DMS53 treated with DMSO at 0.1 percent for 48 hours (cell line): Measurements from ENCODE around the gene ASB7.
"Not testable (repeated sequence)": the region's sequence is repeated elsewhere in the genome, so short reads cannot be mapped to it uniquely, and the experiment has no call there.

Source experiments
- DNase-seq: peaks from one replicate; lab custom pipeline; 2025; ENCODE audit not compliant: unreplicated experiment; lab: John Stamatoyannopoulos, UW

The ASB7 gene

DNA sequence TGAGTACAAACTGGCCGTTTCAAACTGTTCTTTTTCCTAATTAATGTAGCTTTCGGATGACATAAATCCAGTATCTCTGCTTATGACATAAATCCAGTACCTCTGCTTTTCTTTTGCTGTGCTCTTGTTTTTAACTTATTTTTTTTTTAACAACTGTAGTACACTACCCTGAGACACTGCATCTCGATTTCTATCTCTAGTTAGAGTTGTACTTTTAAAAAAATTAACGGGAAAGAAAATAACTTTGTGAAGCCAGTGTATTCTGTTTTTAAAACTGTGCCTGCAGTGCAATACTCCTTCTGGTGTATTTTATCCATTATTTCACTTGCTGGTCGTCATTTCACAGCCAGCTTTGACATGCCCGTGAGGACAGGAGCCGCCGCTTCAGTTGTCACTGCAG is 46.6 kb downstream of the ASB7 start:
- no peak for DNase-seq

- DNase-seq, result no peak
Measured at GRCh38 chr15:100650685-100651084, 48.3 kb downstream of the ASB7 start.

DNA sequence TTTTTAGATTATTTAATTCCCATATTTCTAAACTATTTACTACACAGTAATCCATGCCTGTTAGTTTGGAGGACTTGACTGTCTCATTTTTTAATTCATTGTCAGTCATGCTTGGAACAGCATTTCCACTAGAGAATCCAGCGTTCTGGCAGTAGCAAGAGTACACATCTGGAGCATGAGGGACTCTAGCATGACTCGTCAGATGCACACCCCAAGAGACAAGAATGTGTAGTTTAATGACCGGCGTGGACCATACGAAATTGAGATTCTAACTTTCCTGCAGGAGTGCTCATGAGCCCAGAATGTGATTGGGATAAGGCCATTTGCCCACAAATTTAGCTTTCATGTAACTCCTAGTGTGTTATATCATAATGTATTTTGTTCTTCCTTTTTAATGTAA is 48.9 kb downstream of the ASB7 start:
- no peak for DNase-seq

GRCh38 chr15:100652116-100652515 is 49.7 kb downstream of the ASB7 start:
- no peak for DNase-seq

- DNase-seq, result no peak
Measured at GRCh38 chr15:100653608-100654007, 51.2 kb downstream of the ASB7 start.

DNA sequence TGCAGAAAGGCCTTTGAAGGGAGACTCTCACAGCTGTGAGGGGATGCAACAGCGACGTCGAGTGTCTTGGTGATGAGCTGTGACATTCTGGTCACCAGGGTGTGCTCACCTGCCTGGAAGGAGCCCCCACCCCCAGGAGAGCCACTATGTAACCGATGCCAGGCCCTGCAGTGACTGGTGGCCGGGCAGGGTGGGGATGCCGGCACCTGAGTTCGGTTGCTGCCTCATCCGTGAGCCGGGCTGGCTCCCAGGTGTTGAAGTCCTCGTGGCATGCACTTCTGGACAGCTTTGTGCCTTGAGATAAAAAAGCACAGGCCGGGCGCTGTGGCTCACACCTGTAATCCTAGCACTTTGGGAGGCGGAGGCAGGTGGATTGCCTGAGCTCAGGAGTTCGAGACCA is 56.5 kb downstream of the ASB7 start:
- DNase-seq, result no peak

DNA sequence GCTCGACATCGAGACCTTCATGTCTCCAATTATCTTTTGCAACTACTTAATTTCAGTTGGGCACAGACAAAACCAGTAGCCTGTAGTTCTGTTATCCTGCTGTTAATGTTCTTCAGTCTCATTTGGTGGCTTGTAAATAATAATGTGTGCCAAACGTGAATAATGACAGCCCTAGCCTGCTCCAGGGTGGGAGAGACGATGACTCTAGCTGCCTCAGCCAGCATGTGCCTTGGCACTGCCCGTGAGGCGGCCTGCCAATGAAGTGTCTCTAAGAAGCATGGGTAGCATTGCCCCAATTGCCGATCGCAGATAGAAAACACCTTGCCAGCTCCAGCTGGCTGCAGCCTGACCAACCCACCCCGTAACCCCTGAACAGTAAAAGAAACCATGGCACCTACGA is 58.8 kb downstream of the ASB7 start:
- DNase-seq, result no peak

DNA sequence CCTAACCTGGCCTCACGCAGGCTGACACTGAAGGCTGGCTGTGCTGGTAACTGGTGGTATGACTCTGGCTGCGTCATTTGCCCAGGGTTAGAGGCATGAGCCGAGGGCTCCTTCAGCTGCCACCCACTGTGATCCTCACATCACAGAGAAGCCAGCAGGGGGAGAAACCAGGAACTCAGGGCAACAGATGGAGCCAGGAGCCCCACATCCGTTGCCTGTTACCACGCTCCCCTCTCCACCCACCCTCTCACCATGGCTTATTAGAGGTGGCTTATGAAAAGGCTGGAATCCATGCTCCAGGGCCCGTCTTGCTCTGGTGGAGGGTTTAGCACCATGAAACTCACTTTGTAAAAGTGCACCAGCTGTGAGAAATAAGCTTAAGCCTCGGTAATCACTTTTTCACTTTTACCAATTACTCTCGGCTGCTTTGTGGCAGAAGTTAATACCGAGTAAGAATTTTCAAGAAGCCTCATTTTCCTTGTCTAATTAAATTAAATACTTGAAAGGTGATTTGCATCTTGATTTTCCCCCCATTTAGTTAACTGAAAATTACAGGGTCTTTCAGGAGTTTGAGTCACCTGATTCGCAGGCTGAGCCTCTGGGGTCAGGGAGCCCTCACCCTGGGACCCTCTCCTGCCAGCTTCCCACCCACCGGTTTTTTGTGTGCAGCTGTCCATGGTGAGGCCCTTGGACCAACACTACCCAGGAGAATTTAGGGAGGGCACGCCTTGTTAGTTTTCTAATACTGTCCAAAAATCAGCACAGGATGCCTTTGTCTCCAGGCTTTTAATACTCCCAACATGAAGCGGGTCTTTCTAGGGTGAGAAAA is 60.9 kb downstream of the ASB7 start:
- no peak for DNase-seq

DNA sequence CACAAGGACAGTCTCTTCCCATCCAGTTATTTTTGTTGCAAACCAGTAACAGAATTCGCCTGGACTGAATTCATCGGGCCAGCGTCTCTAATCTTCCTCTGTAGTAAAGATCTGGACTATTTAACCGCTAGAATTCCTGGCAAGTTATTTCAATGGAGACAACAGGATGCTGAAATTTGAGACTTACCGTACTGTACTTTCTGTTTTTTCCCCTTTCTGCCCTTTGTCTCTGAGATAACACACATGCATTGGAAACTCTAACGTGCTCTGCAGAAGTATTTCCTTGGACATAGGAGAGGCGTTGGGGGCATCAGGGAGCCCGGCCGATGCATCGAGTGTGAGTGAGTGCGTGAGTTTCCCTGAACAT is 61.5 kb downstream of the ASB7 start:
- no peak for DNase-seq

DNA sequence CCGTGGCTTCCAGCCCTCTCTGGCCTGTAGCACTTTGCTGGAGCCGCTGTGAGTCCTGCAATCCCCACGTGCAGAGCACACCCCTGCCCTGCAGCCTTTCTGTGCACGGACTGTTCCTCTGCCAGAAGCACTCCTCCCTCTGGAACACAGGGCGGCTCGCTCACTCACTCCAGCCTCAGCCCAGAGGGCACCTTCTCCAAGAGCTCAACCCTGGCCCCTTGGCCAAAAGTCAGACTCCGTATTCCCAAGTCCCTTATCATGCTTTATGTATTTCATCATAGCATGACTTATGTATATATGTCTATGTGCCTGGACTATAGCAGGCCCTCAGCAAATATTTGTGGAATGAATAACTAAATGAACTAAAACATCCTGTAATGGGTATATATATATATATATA is 63.2 kb downstream of the ASB7 start:
- no peak for DNase-seq

GRCh38 chr15:100667405-100668347 is 65.3 kb downstream of the ASB7 start:
- DNase-seq, result no peak

GRCh38 chr15:100668348-100668745 is 66.0 kb downstream of the ASB7 start:
- no peak for DNase-seq

- DNase-seq, result no peak
Measured at GRCh38 chr15:100669260-100669659, 66.9 kb downstream of the ASB7 start.

GRCh38 chr15:100670505-100671021 is 68.2 kb downstream of the ASB7 start:
- no peak for DNase-seq

- DNase-seq, result no peak
Measured at GRCh38 chr15:100671124-100671680, 68.8 kb downstream of the ASB7 start.

- peak; percentile 16 for DNase-seq
Measured at GRCh38 chr15:100671858-100672543, 69.6 kb downstream of the ASB7 start.

DNA sequence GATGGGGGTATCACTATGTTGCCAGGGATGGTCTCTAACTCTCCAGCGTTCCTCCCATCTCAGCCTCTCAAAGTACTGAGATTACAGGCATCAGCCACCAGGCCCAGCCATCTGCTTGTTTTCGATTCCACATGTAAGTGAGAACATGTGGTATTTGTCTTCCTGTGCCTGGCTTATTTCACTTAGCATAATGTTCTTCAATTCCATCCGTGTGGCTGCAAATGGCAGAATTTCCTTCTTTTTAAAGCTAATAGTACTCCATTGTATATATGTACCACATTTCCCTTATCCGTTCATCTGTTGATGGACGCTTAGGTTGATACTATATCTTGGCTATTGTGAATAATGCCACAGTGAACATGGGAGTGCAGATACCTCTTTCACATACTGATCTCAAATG is 70.6 kb downstream of the ASB7 start:
- DNase-seq, result no peak

DNA sequence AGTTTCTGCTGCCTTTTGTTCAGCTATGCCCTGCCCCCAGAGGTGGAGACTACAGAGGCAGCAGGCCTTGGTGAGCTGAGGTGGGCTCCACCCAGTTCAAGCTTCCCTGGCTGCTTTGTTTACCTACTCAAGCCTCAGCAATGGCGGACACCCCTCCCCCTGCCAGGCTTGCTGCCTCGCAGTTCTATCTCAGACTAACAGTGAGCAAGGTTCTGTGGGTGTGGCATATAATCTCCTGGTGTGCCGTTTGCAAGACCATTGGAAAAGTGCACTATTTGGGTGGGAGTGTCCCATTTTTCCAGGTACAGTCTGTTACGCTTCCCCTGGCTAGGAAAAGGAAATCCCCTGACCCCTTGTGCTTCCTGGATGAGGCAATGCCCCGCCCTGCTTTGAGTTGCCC is 76.8 kb downstream of the ASB7 start:
- DNase-seq, result not testable (repeated sequence)

- no peak for DNase-seq
Measured at GRCh38 chr15:100680726-100681125, 78.3 kb downstream of the ASB7 start.

- DNase-seq, result no peak
Measured at GRCh38 chr15:100681335-100681746, 79.0 kb downstream of the ASB7 start.

DNA sequence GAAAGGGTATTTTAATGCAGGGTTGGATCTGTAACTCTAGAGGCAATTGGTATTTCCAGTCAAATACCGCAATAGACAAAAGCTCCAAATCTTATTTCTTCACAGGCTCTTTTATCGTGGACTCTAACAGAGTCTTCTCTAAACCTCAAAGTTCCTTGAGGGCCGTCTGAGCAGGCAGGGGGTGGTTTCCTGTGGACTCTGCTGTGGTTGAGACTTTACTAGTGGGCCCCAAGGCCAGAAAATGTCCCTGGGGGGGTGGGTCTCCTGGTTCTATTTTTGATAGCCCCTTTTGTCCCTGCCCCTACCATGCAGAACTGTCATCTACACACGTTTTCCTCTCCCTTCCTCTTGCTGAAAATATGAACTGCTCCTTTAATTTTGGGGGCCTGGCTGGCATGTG is 80.1 kb downstream of the ASB7 start:
- no peak for DNase-seq
